ENCODE measurements around the gene SLC52A1. TPM values are rescaled to one million over a fixed set of nuclear protein-coding genes. Genes with fewer than 3 reads are reported as not detected.

SLC52A1 gene
- total RNA-seq, 2 experiments from 2014 or later, result 0.40 to 0.94 TPM

GRCh38 chr17:4986951-4987766 lies 48.1 kb downstream of the SLC52A1 start, which contains the start of gene CAMTA2:
Gene CAMTA2, minus strand, starts transcription at chr17:4987675. Its CDS starts 1,453 bp downstream, at chr17:4986222.
- POLR2A ChIA-PET, result interaction anchor here (0.8 to 2.4 kb wide), 9 partner anchors 8 to 46 kb away, joined by 3 to 10 read pairs (median 4); partner anchors contain the start of genes INCA1, KIF1C, RNF167 and SLC25A11
- peaks cover 41% of the 10 kb centered on the region for H3K4me1 Mint-ChIP-seq (ENCODE audit: low read depth)
- no peaks in the 10 kb centered on the region for H3K27me3 Mint-ChIP-seq (ENCODE audit: low read depth)
- CTCF ChIA-PET, result interaction anchor here (0.5 to 5.6 kb wide), 19 partner anchors 8 to 1764 kb away, joined by 3 to 23 read pairs (median 6); partner anchors contain the start of genes CHRNE, INCA1, KIF1C and RNF167
- peak within 1 kb of the TSS; percentile 88 for H3K4me3 Mint-ChIP-seq
- peaks cover 22% of the 10 kb centered on the region for H3K36me3 Mint-ChIP-seq (ENCODE audit: low read depth)
- peak within 1 kb of the TSS; percentile 92 for H3K27ac Mint-ChIP-seq
- peak; percentile 89 for ATAC-seq
- no peaks in the 10 kb centered on the region for H3K9me3 Mint-ChIP-seq (ENCODE audit: insufficient read depth)
- DNase-seq, result peak; percentile 91

DNA sequence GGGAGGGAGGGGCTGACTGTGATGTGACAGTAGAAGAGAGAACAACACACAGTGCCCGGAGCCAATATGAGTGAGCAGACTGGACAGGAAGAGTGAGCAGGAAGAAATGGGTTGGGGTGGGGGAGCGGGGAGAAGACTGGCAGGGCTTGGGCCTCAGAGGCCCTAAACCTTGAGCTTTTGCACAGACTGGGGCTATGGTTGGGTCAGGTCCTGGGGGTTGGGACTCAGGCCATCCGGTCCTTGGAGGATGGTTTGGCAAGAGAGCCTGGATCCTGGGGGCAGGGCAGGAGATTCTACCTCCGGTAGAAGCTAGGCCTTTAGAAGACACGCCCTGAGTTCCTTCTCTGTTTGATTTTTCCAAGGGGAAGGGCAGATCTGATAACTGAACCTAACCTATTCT lies 48.8 kb downstream of the SLC52A1 start:
- peak overlapping the region; percentile 92 for H3K27ac Mint-ChIP-seq
- DNase-seq (no peak), ATAC-seq (no peak)
- CTCF ChIA-PET, result interaction anchor here (0.5 to 5.6 kb wide), 11 partner anchors 11 to 1764 kb away, joined by 3 to 23 read pairs (median 7); partner anchors contain the start of genes CHRNE, INCA1, KIF1C and RNF167
- H3K27me3 Mint-ChIP-seq (ENCODE audit: low read depth), result no peaks in the 10 kb centered on the region
- peaks cover 29% of the 10 kb centered on the region for H3K36me3 Mint-ChIP-seq (ENCODE audit: low read depth)
- no peaks in the 10 kb centered on the region for H3K9me3 Mint-ChIP-seq (ENCODE audit: insufficient read depth)
- peaks cover 41% of the 10 kb centered on the region for H3K4me1 Mint-ChIP-seq (ENCODE audit: low read depth)
- peak overlapping the region; percentile 88 for H3K4me3 Mint-ChIP-seq
- POLR2A ChIA-PET, result interaction anchor here (0.8 to 2.3 kb wide), 7 partner anchors 8 to 46 kb away, joined by 3 to 9 read pairs (median 4); partner anchors contain the start of genes INCA1, KIF1C, RNF167 and SLC25A11

Other genes with a start within 250 kb of the SLC52A1 start
- gene VMO1, start 249.1 kb downstream of the SLC52A1 start, total RNA-seq, result not detected
- not detected for gene GLTPD2, start 246.5 kb downstream of the SLC52A1 start, total RNA-seq
- 100 to 1,000 TPM; 107 to 119 TPM for gene PSMB6, start 239.3 kb downstream of the SLC52A1 start, total RNA-seq
- 10 to 100 TPM; 11.6 to 20.0 TPM for gene PLD2, start 228.3 kb downstream of the SLC52A1 start, total RNA-seq
- 10 to 100 TPM; 68.1 to 73.2 TPM for gene MINK1, start 202.1 kb downstream of the SLC52A1 start, total RNA-seq
- 1 to 10 TPM in 1 of 2 experiments, under 1 TPM in 1; 0.97 to 1.1 TPM for gene C17orf107, start 135.9 kb downstream of the SLC52A1 start, total RNA-seq
- under 1 TPM; 0.26 to 0.45 TPM for gene CHRNE, start 132.3 kb downstream of the SLC52A1 start, total RNA-seq
- gene GP1BA, start 103.1 kb downstream of the SLC52A1 start, total RNA-seq, result not detected
- 10 to 100 TPM; 78.5 to 86.4 TPM for gene SLC25A11, start 95.4 kb downstream of the SLC52A1 start, total RNA-seq
- gene RNF167, start 95.2 kb downstream of the SLC52A1 start, total RNA-seq, result 100 to 1,000 TPM; 239 to 245 TPM
- 1,000 to 10,000 TPM; 2,493 to 2,581 TPM for gene PFN1, start 86.9 kb downstream of the SLC52A1 start, total RNA-seq
- 10 to 100 TPM; 26.6 to 34.3 TPM for gene ENO3, start 84.3 kb downstream of the SLC52A1 start, total RNA-seq
- gene SPAG7, start 67.6 kb downstream of the SLC52A1 start, total RNA-seq, result 10 to 100 TPM; 52.3 to 53.6 TPM
- 10 to 100 TPM; 51.3 to 55.5 TPM for gene CAMTA2, start 47.8 kb downstream of the SLC52A1 start, total RNA-seq
- under 1 TPM; 0.26 to 0.29 TPM for gene INCA1, start 37.9 kb downstream of the SLC52A1 start, total RNA-seq
- 10 to 100 TPM; 43.6 to 45.3 TPM for gene KIF1C, start 37.5 kb downstream of the SLC52A1 start, total RNA-seq
- 1 to 10 TPM; 3.3 to 3.5 TPM for gene ZFP3, start 43.0 kb upstream of the SLC52A1 start, total RNA-seq
- 10 to 100 TPM in 1 of 2 experiments, 1 to 10 TPM in 1; 9.8 to 10.2 TPM for gene ZNF232, start 76.5 kb upstream of the SLC52A1 start, total RNA-seq
- under 1 TPM; 0.08 to 0.10 TPM for gene USP6, start 80.6 kb upstream of the SLC52A1 start, total RNA-seq
- gene ZNF594, start 156.4 kb upstream of the SLC52A1 start, total RNA-seq, result 10 to 100 TPM; 11.8 to 12.7 TPM
- not detected for gene SCIMP, start 199.4 kb upstream of the SLC52A1 start, total RNA-seq
- gene RABEP1, start 246.9 kb upstream of the SLC52A1 start, total RNA-seq, result 10 to 100 TPM; 37.5 to 37.8 TPM

Measured in activated CD8-positive, alpha-beta T cell treated with anti-CD3 and anti-CD28 coated beads, Interleukin-2, amount 10 ng/mL, durations not matched to agents 7 days and 5 days (primary cell).